GM10266 (cell line): Measurements from ENCODE around the gene GDI2.
A peak's percentile ranks its signal among the peaks of the same experiment; 100 is the strongest.
"Not testable (repeated sequence)": the region's sequence is repeated elsewhere in the genome, so short reads cannot be mapped to it uniquely, and the experiment has no call there.

Experiments
- DNase-seq: peaks from one replicate; pipeline ENCODE4 v3.0.0; 2012; ENCODE audit errors: extremely low spot score
- TF ChIP-seq, protein P1 (sequence below): IDR thresholded peaks from 2 replicates; pipeline ENCODE4 v1.5.1; 2012; ENCODE audit warnings: mild to moderate bottlenecking, low read depth; ENCODE audit not compliant: control insufficient read depth, insufficient read depth; ENCODE audit errors: missing control alignments

Gene GDI2

GRCh38 chr10:5844345-5845055 is 31.3 kb upstream of the GDI2 start:
- TF ChIP-seq, protein P1, sequence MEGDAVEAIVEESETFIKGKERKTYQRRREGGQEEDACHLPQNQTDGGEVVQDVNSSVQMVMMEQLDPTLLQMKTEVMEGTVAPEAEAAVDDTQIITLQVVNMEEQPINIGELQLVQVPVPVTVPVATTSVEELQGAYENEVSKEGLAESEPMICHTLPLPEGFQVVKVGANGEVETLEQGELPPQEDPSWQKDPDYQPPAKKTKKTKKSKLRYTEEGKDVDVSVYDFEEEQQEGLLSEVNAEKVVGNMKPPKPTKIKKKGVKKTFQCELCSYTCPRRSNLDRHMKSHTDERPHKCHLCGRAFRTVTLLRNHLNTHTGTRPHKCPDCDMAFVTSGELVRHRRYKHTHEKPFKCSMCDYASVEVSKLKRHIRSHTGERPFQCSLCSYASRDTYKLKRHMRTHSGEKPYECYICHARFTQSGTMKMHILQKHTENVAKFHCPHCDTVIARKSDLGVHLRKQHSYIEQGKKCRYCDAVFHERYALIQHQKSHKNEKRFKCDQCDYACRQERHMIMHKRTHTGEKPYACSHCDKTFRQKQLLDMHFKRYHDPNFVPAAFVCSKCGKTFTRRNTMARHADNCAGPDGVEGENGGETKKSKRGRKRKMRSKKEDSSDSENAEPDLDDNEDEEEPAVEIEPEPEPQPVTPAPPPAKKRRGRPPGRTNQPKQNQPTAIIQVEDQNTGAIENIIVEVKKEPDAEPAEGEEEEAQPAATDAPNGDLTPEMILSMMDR = no peak
- no peak for DNase-seq

GRCh38 chr10:5843686-5844344 is 30.6 kb upstream of the GDI2 start:
- peak; percentile 42 for DNase-seq
- TF ChIP-seq, protein P1 = no peak

GRCh38 chr10:5841965-5842364 is 28.7 kb upstream of the GDI2 start:
- TF ChIP-seq, protein P1 = no peak
- no peak for DNase-seq

DNA sequence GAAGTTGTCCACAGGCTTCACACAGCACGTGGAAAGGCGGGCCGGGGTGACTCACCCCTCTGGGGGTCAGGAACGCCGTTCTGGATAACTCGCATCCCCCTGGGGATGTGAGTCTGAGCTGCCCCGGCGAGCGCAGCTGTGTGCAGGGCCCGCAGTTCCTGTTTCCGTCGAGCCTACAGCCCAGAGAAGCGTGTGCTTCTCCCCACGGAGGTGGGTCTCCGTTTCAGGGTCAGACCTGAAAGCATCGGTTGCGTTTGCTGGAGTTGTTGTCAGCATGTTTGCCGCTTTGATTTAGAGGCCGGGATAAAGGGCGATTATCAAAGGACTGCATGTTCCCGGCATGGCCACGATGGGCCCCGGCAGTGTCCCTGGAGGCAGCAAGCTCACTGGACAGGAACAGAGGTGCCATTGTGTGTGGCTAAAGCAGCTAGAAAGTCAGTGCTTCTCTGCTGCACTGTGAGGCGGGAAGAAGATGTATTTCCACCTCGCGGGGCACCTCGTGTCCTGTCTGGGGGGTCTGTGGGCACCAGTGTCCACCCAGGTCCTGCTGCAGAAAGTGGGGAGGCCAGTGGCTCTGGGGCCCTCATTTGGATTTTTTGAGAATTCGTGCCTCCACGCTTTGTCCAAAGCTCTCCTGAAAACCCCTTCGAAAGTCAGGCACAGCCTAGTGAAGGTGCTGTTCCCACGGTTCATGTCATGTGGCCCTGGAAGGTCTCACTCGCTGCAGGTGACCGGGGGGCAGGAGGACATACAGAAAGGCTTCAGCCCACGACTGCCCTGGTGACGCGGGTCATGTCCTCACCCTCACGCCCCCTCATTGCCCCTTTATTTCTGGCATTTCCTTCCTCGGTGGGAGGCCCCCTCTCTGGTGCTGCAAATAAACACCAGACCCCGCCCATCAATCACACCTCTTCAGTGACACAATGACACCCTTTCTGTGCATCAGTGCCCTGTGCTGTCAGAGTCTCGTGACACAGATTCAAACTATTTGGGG is 27.4 kb upstream of the GDI2 start:
- DNase-seq = peak; percentile 67
- TF ChIP-seq, protein P1 = no peak

DNA sequence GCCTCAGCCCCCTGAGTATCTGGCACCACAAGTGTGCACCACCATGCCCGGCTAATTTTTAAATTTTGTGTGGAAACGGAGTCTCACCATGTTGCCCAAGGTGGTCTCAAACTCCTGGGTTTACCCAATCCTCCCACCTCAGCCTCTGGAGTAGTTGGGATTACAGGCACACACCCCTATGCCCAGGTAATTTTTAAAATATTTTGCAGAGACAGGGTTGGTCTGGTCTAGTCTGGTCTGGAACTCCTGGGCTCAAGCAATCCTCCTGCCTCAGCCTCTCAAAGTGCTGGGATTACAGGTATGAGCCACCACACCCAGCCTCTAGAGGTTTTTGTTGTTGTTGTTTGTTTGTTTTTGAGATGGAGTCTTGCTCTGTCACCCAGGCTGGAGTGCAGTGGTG is 22.9 kb upstream of the GDI2 start:
- not testable (repeated sequence) for DNase-seq

DNA sequence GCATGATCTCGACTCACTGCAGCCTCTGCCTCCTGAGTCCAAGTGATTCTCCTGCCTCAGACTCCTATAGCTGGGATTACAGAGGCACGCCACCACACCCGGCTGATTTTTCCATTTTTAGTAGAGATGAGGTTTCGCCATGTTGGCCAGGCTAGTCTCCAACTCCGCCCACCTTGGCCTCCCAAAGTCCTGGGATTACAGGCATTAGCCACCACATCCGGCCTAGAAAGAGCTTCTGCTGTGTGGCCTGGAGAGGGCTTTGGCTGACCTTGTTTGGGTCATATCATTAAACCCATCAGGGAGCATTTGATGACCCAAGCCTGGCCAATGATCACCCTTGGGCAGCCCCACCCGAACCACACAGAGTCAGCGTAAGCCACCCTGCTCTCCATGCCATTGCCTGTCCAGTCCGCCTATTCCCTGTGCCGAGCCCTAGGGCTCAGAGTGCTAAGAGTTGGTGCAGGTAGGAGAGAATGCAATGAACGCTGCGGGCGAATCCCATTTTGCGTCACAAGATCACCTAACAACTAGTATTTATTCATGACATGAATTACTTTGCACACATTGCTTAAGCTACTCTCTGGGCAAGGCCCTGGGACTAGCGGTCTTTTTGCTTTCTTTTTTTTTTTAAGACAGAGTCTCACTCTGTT is 22.3 kb upstream of the GDI2 start:
- DNase-seq = no peak

More for the DNA sequence above, 22.3 kb upstream of the GDI2 start:
- TF ChIP-seq, protein P1 = no peak
